Fibroblast of pulmonary artery (primary cell): ENCODE measurements around the gene ALOX12.
"Not testable (repeated sequence)": the region's sequence is repeated elsewhere in the genome, so short reads cannot be mapped to it uniquely, and the experiment has no call there.

Experiments
- DNase-seq: peaks from one replicate; pipeline ENCODE4 v3.0.0-alpha.2; 2010; ENCODE audit warnings: low read depth
- H3K4me3 ChIP-seq: replicated peaks from 2 replicates; pipeline ENCODE4 v1.5.1; 2011; ENCODE audit warnings: low read depth, mild to moderate bottlenecking, control low read depth, low read length, moderate library complexity
- CTCF ChIP-seq: IDR thresholded peaks from 2 replicates; pipeline ENCODE4 v1.5.1; 2011; ENCODE audit warnings: mild to moderate bottlenecking, control low read depth, low read length, inconsistent platforms; ENCODE audit errors: missing control alignments

Gene ALOX12

GRCh38 chr17:6995500-6996255 is at the start of gene ALOX12:
TSS of gene ALOX12 (plus strand) at chr17:6996049. CDS start at chr17:6996118, 69 bp downstream.
- no peak within 1 kb of the TSS for H3K4me3 ChIP-seq
- TF ChIP-seq CTCF, result no peak
- DNase-seq, result no peak

GRCh38 chr17:6947745-6948144 is 48.1 kb upstream of the ALOX12 start:
- TF ChIP-seq CTCF, result no peak
- H3K4me3 ChIP-seq, result no peak overlapping the region
- no peak for DNase-seq

- no peak for TF ChIP-seq CTCF
- no peak overlapping the region for H3K4me3 ChIP-seq
- no peak for DNase-seq
These were observed 47.3 kb upstream of the ALOX12 start for GRCh38 chr17:6948562-6948961.

- no peak for DNase-seq
- H3K4me3 ChIP-seq, result no peak overlapping the region
- TF ChIP-seq CTCF, result no peak
These were observed 46.9 kb upstream of the ALOX12 start for GRCh38 chr17:6948976-6949375.

GRCh38 chr17:6950938-6951337 is 44.9 kb upstream of the ALOX12 start:
- not testable (repeated sequence) for H3K4me3 ChIP-seq, DNase-seq

- no peak for TF ChIP-seq CTCF
- no peak overlapping the region for H3K4me3 ChIP-seq
- no peak for DNase-seq
These were observed 42.2 kb upstream of the ALOX12 start for GRCh38 chr17:6953689-6954088.

- DNase-seq, result no peak
- no peak for TF ChIP-seq CTCF
- no peak overlapping the region for H3K4me3 ChIP-seq
These were observed 36.1 kb upstream of the ALOX12 start for GRCh38 chr17:6959700-6960099.
